Activated T-helper 17 cell treated with anti-CD3 and anti-CD28 coated beads, Interleukin-2, amount 50 U/mL, for 72 hours (primary cell): Measurements from ENCODE around the gene AP3B1. TPM values are rescaled to one million over a fixed set of nuclear protein-coding genes. Genes with fewer than 3 reads are reported as not detected.

ENCODE experiments used
- ATAC-seq: fragments of 150-1000 bp; cut with Tn5 transposase; replicated peaks from 2 replicates; pipeline ENCODE4 v1.10.0; 2021; ENCODE audit warnings: mild to moderate bottlenecking, moderate library complexity
- H3K27ac Mint-ChIP-seq: one replicate; pipeline ENCODE4 v1.8.0; 2022; ENCODE audit warnings: mixed read lengths
- H3K27me3 Mint-ChIP-seq: one replicate; pipeline ENCODE4 v1.8.0; 2022; ENCODE audit warnings: mixed read lengths
- H3K36me3 Mint-ChIP-seq: one replicate; pipeline ENCODE4 v1.8.0; 2022; ENCODE audit warnings: low read depth, mild to moderate bottlenecking, mixed read lengths
- H3K4me1 Mint-ChIP-seq: one replicate; pipeline ENCODE4 v1.8.0; 2022; ENCODE audit warnings: mixed read lengths
- H3K4me3 Mint-ChIP-seq: one replicate; pipeline ENCODE4 v1.8.0; 2022; ENCODE audit warnings: mild to moderate bottlenecking, mixed read lengths
- H3K9me3 Mint-ChIP-seq: one replicate; pipeline ENCODE4 v1.8.0; 2022; ENCODE audit warnings: mixed read lengths
- total RNA-seq, 2 donors: library from RNA; stranded (reverse); gene quantifications; one replicate each; pipeline ENCODE4 v1.2.3, GENCODE V29; 2022

Gene AP3B1
- 10 to 100 TPM; 46.1 to 48.3 TPM for total RNA-seq

GRCh38 chr5:78294248-78295034 lies at the start of gene AP3B1:
AP3B1 (minus strand) TSS chr5:78294698; CDS start chr5:78294579, 119 bp downstream.
- Mint-ChIP-seq H3K4me3 (peak within 1 kb of the TSS; percentile 91), H3K4me1 (peaks cover 20% of the 10 kb centered on the region), H3K27ac (peak within 1 kb of the TSS; percentile 100), H3K27me3 (no peaks in the 10 kb centered on the region), H3K36me3 (peaks cover 28% of the 10 kb centered on the region), H3K9me3 (no peaks in the 10 kb centered on the region)
- peak; percentile 95 for ATAC-seq

- Mint-ChIP-seq H3K9me3 (peaks cover 4% of the 10 kb centered on the region), H3K36me3 (no peaks in the 10 kb centered on the region), H3K27ac (no peak overlapping the region), H3K27me3 (peaks cover 8% of the 10 kb centered on the region), H3K4me1 (no peaks in the 10 kb centered on the region), H3K4me3 (no peak overlapping the region)
- ATAC-seq: no peak
Observed at GRCh38 chr5:78341440-78341839, 46.9 kb upstream of the AP3B1 start.

GRCh38 chr5:78339617-78340436 lies 45.3 kb upstream of the AP3B1 start:
- Mint-ChIP-seq H3K27me3 (peaks cover 8% of the 10 kb centered on the region), H3K36me3 (no peaks in the 10 kb centered on the region), H3K27ac (no peak overlapping the region), H3K9me3 (peaks cover 4% of the 10 kb centered on the region), H3K4me3 (no peak overlapping the region), H3K4me1 (no peaks in the 10 kb centered on the region)
- no peak for ATAC-seq

GRCh38 chr5:78336698-78337097 lies 42.2 kb upstream of the AP3B1 start:
- no peak for ATAC-seq
- Mint-ChIP-seq H3K27ac (no peak overlapping the region), H3K9me3 (peaks cover 4% of the 10 kb centered on the region), H3K36me3 (no peaks in the 10 kb centered on the region), H3K27me3 (peaks cover 14% of the 10 kb centered on the region), H3K4me3 (no peak overlapping the region), H3K4me1 (no peaks in the 10 kb centered on the region)

GRCh38 chr5:78335976-78336375 lies 41.5 kb upstream of the AP3B1 start:
- Mint-ChIP-seq H3K4me1 (no peaks in the 10 kb centered on the region), H3K4me3 (no peak overlapping the region), H3K27ac (no peak overlapping the region), H3K9me3 (peaks cover 4% of the 10 kb centered on the region), H3K27me3 (peaks cover 19% of the 10 kb centered on the region), H3K36me3 (no peaks in the 10 kb centered on the region)
- no peak for ATAC-seq

- Mint-ChIP-seq H3K4me1 (no peaks in the 10 kb centered on the region), H3K27me3 (peaks cover 19% of the 10 kb centered on the region), H3K27ac (no peak overlapping the region), H3K4me3 (no peak overlapping the region), H3K9me3 (peaks cover 4% of the 10 kb centered on the region), H3K36me3 (no peaks in the 10 kb centered on the region)
- ATAC-seq: no peak
Observed at GRCh38 chr5:78334811-78335210, 40.3 kb upstream of the AP3B1 start.

- Mint-ChIP-seq H3K27me3 (peaks cover 24% of the 10 kb centered on the region), H3K27ac (no peak overlapping the region), H3K4me3 (no peak overlapping the region), H3K4me1 (no peaks in the 10 kb centered on the region), H3K9me3 (no peaks in the 10 kb centered on the region), H3K36me3 (no peaks in the 10 kb centered on the region)
- no peak for ATAC-seq
Observed at GRCh38 chr5:78331523-78332080, 37.1 kb upstream of the AP3B1 start.

GRCh38 chr5:78328585-78329173 lies 34.2 kb upstream of the AP3B1 start:
- peaks cover 20% of the 10 kb centered on the region for H3K27me3 Mint-ChIP-seq
- H3K9me3 Mint-ChIP-seq: no peaks in the 10 kb centered on the region
- ATAC-seq: no peak
- H3K4me1 Mint-ChIP-seq: no peaks in the 10 kb centered on the region
- H3K4me3 Mint-ChIP-seq: no peak overlapping the region
- H3K27ac Mint-ChIP-seq: no peak overlapping the region
- no peaks in the 10 kb centered on the region for H3K36me3 Mint-ChIP-seq

GRCh38 chr5:78327761-78328510 lies 33.4 kb upstream of the AP3B1 start:
- no peak overlapping the region for H3K4me3 Mint-ChIP-seq
- H3K36me3 Mint-ChIP-seq: no peaks in the 10 kb centered on the region
- no peaks in the 10 kb centered on the region for H3K4me1 Mint-ChIP-seq
- peaks cover 20% of the 10 kb centered on the region for H3K27me3 Mint-ChIP-seq
- no peaks in the 10 kb centered on the region for H3K9me3 Mint-ChIP-seq
- no peak for ATAC-seq
- no peak overlapping the region for H3K27ac Mint-ChIP-seq

- H3K27ac Mint-ChIP-seq: no peak overlapping the region
- no peaks in the 10 kb centered on the region for H3K36me3 Mint-ChIP-seq
- H3K4me3 Mint-ChIP-seq: no peak overlapping the region
- H3K4me1 Mint-ChIP-seq: no peaks in the 10 kb centered on the region
- peaks cover 20% of the 10 kb centered on the region for H3K27me3 Mint-ChIP-seq
- no peak for ATAC-seq
- no peaks in the 10 kb centered on the region for H3K9me3 Mint-ChIP-seq
Observed at GRCh38 chr5:78326930-78327329, 32.4 kb upstream of the AP3B1 start.

GRCh38 chr5:78323241-78323640 lies 28.7 kb upstream of the AP3B1 start:
- Mint-ChIP-seq H3K27ac (no peak overlapping the region), H3K36me3 (no peaks in the 10 kb centered on the region), H3K4me1 (no peaks in the 10 kb centered on the region), H3K4me3 (no peak overlapping the region), H3K27me3 (peaks cover 11% of the 10 kb centered on the region), H3K9me3 (no peaks in the 10 kb centered on the region)
- ATAC-seq: no peak

- no peaks in the 10 kb centered on the region for H3K4me1 Mint-ChIP-seq
- no peaks in the 10 kb centered on the region for H3K9me3 Mint-ChIP-seq
- peaks cover 8% of the 10 kb centered on the region for H3K27me3 Mint-ChIP-seq
- H3K36me3 Mint-ChIP-seq: no peaks in the 10 kb centered on the region
- no peak overlapping the region for H3K4me3 Mint-ChIP-seq
- H3K27ac Mint-ChIP-seq: no peak overlapping the region
- ATAC-seq: no peak
Observed at GRCh38 chr5:78320401-78320800, 25.9 kb upstream of the AP3B1 start.

- no peaks in the 10 kb centered on the region for H3K9me3 Mint-ChIP-seq
- H3K27ac Mint-ChIP-seq: no peak overlapping the region
- peaks cover 4% of the 10 kb centered on the region for H3K27me3 Mint-ChIP-seq
- no peaks in the 10 kb centered on the region for H3K4me1 Mint-ChIP-seq
- no peaks in the 10 kb centered on the region for H3K36me3 Mint-ChIP-seq
- no peak overlapping the region for H3K4me3 Mint-ChIP-seq
- no peak for ATAC-seq
Observed at GRCh38 chr5:78318337-78318736, 23.8 kb upstream of the AP3B1 start.

- ATAC-seq: no peak
- Mint-ChIP-seq H3K27ac (no peak overlapping the region), H3K27me3 (peaks cover 7% of the 10 kb centered on the region), H3K4me1 (no peaks in the 10 kb centered on the region), H3K9me3 (no peaks in the 10 kb centered on the region), H3K4me3 (no peak overlapping the region), H3K36me3 (no peaks in the 10 kb centered on the region)
Observed at GRCh38 chr5:78317515-78317914, 23.0 kb upstream of the AP3B1 start.
